BJ (cell line): ENCODE data around the gene ARPC4. TPM values are rescaled to one million over a fixed set of nuclear protein-coding genes. Genes with fewer than 3 reads are reported as not detected.

Experiments used
- CTCF ChIA-PET: fragments of 350-600 bp; formaldehyde crosslinking; extraction: SDS; loops from one replicate; lab custom pipeline; 2021; ENCODE audit warnings: antibody characterized with exemption, inconsistent platforms; lab: Yijun Ruan, JAX
- POLR2A ChIA-PET: fragments of 300-600 bp; sonication (Branson Sonifier 250); formaldehyde crosslinking; extraction: SDS; loops from one replicate; lab custom pipeline; 2021; ENCODE audit warnings: antibody characterized with exemption; lab: Charles Lee
- DNase-seq: peaks from one replicate; pipeline ENCODE4 v3.0.0-alpha.2; 2011; ENCODE audit warnings: low read depth
- H3K27me3 ChIP-seq: 2 replicates; pipeline ENCODE4 v1.6.0; 2011; ENCODE audit warnings: low read length; ENCODE audit not compliant: control insufficient read depth, insufficient read depth
- H3K36me3 ChIP-seq: 2 replicates; pipeline ENCODE4 v1.5.1; 2011; ENCODE audit warnings: low read length; ENCODE audit not compliant: control insufficient read depth, insufficient read depth
- H3K4me3 ChIP-seq: 2 replicates; pipeline ENCODE4 v1.5.1; 2011; ENCODE audit warnings: low read depth, mild to moderate bottlenecking, control low read depth, low read length
- polyA plus RNA-seq: library from polyadenylated mRNA; depleted of rRNA; stranded (reverse); fragments of >200 nt; gene quantifications from 2 replicates; pipeline ENCODE4 v1.2.3, GENCODE V29; 2011
- TF ChIP-seq, protein P1 (sequence below): IDR thresholded peaks from 2 replicates; pipeline ENCODE4 v1.5.1; 2011; ENCODE audit warnings: low read depth, mild to moderate bottlenecking, control low read depth, inconsistent platforms, low read length, moderate library complexity; ENCODE audit not compliant: insufficient read depth

Gene ARPC4
- polyA plus RNA-seq, 1 experiment = 238 TPM

DNA sequence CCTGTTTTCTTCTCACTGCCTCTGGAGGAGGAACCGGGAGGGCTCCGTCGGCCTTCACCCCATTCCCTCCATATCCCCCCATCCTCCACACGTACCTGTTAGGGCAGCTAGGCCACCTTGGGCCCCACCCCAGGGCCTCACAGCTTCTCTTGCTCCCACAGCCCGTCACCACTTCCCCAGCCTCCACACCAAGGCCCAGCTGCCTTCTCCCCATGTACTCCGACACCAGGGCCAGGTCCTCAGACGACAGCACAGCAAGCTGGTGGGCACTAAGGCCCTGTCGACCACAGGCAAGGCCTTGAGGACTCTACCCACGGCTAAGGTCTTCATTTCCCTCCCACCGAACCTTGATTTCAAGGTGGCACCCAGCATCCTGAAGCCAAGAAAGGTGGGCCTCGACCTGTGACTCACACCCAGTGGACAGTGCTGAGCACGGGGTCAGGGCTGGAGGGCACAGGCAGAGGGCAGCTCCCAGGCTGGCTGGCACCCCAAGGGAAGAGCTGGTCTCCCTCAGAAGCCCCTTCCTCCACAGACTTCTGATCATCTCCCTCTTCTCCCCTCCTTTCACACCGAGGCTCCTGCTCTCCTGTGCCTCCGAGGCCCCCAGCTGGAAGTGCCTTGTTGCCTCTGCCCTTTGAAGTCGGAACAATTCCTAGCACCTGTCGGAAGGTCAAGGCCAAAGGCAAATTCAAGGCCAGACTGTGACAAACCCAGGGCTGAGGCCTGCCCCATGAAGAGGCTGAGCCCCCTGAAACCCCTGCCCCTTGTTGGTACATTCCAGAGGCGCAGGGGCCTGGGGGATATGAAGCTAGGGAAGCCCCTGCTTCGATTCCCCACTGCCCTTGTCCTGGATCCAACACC lies 41.9 kb downstream of the ARPC4 start:
- TF ChIP-seq, protein P1, sequence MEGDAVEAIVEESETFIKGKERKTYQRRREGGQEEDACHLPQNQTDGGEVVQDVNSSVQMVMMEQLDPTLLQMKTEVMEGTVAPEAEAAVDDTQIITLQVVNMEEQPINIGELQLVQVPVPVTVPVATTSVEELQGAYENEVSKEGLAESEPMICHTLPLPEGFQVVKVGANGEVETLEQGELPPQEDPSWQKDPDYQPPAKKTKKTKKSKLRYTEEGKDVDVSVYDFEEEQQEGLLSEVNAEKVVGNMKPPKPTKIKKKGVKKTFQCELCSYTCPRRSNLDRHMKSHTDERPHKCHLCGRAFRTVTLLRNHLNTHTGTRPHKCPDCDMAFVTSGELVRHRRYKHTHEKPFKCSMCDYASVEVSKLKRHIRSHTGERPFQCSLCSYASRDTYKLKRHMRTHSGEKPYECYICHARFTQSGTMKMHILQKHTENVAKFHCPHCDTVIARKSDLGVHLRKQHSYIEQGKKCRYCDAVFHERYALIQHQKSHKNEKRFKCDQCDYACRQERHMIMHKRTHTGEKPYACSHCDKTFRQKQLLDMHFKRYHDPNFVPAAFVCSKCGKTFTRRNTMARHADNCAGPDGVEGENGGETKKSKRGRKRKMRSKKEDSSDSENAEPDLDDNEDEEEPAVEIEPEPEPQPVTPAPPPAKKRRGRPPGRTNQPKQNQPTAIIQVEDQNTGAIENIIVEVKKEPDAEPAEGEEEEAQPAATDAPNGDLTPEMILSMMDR = no peak
- no peak for DNase-seq
- ChIA-PET POLR2A (no interaction called here), CTCF (interaction anchor here (1.0 to 1.4 kb wide), 2 partner anchors 112 to 119 kb away, joined by 3 read pairs; no protein-coding TSS in a partner anchor)
- no peak overlapping the region for H3K4me3 ChIP-seq
- no peaks in the 10 kb centered on the region for H3K27me3 ChIP-seq
- H3K36me3 ChIP-seq = peaks cover 25% of the 10 kb centered on the region

DNA sequence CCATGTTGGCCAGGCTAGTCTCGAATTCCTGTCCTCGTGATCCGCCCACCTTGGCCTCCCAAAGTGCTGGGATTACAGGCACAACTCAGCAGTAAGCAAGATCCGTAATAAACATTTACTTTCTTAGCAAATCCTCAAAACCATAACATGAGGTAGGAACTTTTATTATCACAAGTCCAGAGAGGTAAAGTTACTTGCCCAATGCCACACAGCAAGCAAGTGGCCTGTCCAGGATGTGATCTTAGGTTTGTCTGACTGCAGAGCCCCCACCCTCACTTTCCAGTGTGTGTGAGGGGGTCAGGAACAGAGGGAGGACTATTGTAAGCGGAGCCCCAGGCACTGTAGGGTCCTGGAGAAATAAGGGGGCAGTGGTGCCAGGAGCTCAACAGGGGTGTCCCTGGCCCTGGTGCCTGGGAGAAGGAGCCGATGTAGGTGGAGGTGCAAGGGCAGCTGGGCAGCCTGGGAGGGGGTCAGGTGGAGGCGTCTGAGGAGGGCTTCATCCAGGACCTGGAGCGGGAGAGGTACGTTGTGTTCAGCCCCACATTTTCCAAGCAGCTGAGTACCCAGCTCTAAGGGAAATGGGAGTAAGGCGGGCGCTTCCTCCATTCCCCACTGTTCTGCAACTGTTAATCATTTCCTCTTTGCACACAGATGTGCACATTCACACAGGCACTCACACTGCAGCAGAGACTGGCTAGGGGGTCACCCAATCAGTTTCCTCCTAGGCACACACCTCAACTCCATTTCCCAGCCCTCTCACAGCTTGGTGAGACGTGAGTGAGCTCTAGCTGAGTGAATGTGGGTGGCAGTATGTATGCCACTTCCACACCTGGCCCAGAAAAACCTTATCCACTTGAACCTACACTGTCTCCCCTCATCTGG lies 45.1 kb downstream of the ARPC4 start:
- ChIA-PET POLR2A (no interaction called here), CTCF (interaction anchor here (0.8 kb wide), 1 partner anchor 53 kb away, joined by 3 read pairs; the partner anchor contains the start of gene JAGN1)
- Histone ChIP-seq H3K4me3 (no peak overlapping the region), H3K27me3 (no peaks in the 10 kb centered on the region), H3K36me3 (peaks cover 23% of the 10 kb centered on the region)
- TF ChIP-seq, protein P1 = no peak
- DNase-seq = no peak

DNA sequence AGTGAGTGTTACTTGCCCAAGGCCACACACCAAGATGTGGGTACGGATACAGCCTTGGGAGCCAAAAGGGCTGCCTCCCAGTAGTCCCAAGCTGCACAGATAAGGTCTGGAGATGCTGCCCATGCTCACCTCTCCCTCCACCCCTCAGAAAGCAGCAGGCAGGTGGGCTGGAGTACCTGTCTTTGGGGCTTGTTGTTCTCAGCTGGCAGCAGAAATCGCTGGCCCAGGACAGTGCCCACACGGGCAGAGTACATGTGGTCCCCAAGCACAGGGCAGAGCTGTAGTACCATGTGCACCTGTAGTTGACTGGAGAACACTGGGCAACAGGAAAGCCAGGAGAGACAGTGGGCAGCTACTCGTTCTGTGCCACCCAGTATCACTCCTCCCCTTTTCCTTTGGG lies 46.0 kb downstream of the ARPC4 start:
- TF ChIP-seq, protein P1 = no peak
- peaks cover 19% of the 10 kb centered on the region for H3K36me3 ChIP-seq
- ChIA-PET CTCF (interaction anchor here (1.0 to 1.2 kb wide), 2 partner anchors 95 to 123 kb away, joined by 3 read pairs; partner anchors contain the start of gene CRELD1), POLR2A (no interaction called here)
- H3K4me3 ChIP-seq = no peak overlapping the region
- H3K27me3 ChIP-seq = no peaks in the 10 kb centered on the region
- DNase-seq = no peak

DNA sequence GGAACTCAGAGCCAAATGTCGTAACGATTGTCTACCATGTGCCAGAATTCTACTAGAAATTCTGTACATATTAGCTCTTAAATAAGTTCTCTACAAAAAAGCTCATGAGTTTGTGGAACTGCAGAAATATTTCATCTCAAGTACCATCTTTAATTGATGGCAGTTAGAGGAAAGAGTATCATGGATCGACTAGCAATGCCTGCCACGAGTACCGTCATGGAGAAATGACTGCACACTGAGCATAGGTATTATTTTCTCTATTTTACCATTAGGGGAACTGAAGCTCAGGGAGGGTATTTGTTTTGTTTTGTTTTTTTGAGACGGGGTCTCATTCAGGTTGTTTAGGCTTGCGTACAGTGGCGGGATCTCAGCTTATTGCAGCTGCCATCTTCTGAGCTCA lies 48.1 kb downstream of the ARPC4 start:
- ChIA-PET POLR2A (no interaction called here), CTCF (interaction anchor here (1.5 to 1.9 kb wide), 2 partner anchors 10 to 92 kb away, joined by 6 to 7 read pairs; partner anchors contain the start of gene CRELD1)
- H3K36me3 ChIP-seq = peaks cover 9% of the 10 kb centered on the region
- no peaks in the 10 kb centered on the region for H3K27me3 ChIP-seq
- TF ChIP-seq, protein P1 = no peak
- DNase-seq = no peak
- no peak overlapping the region for H3K4me3 ChIP-seq
